SK-N-MC (cell line): ENCODE measurements around the gene KRTAP10-9.

Experiments
- EZH2 ChIP-seq: fragments of 200-600 bp; sonication (generic); IDR thresholded peaks from one replicate; pipeline ENCODE4 v1.6.1; 2017; ENCODE audit warnings: antibody characterized with exemption
- POLR2AphosphoS5 ChIP-seq: IDR thresholded peaks from 2 replicates; pipeline ENCODE4 v1.6.1; 2012; ENCODE audit warnings: mild to moderate bottlenecking, low read depth, low read length, borderline replicate concordance

DNA sequence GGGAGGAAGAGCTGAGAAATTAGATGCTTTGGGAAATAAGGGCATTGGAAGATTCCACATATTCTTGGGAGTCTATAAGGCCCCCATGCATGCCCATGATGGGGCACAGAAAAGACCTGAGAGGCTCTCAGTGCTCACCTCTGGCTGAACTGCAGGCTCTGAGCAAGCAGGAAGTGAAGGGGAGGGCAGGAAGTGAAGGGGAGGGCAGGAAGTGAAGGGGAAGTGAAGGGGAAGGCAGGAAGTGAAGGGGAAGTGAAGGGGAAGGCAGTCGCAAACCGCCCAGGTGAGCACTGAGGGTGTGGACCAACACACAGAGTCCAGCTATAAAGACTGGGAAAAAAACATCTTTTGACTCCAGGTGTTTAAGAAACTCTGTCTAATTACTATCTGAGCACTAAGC lies 3.5 kb downstream of the KRTAP10-9 start:
- TF ChIP-seq POLR2AphosphoS5 (no peak), EZH2 (no peak)
